Transverse colon (tissue), 4 donors: ENCODE results near the gene SPECC1. TPM values are rescaled to one million over a fixed set of nuclear protein-coding genes. Genes with fewer than 3 reads are reported as not detected.
"Not testable (repeated sequence)": the region's sequence is repeated elsewhere in the genome, so short reads cannot be mapped to it uniquely, and the experiment has no call there.

Source experiments
- DNase-seq: peaks from one replicate; pipeline ENCODE4 v3.0.0-alpha.2; 2019
- H3K27ac ChIP-seq, 4 donors: fragments of 200-600 bp; sonication (generic); 2 replicates each; pipeline ENCODE4 v1.5.1; 2016 to 2018; ENCODE audit warnings: inconsistent platforms in 4 of 4
- H3K27me3 ChIP-seq: fragments of 200-600 bp; sonication (generic); 2 replicates; pipeline ENCODE4 v1.5.1; 2017; ENCODE audit warnings: inconsistent platforms
- H3K36me3 ChIP-seq, 4 donors: fragments of 200-600 bp; sonication (generic); 2 replicates each; pipeline ENCODE4 v1.5.1; 2017 to 2019; ENCODE audit warnings: inconsistent platforms in 4 of 4
- H3K4me1 ChIP-seq, 4 donors: fragments of 200-600 bp; sonication (generic); 2 replicates each; pipeline ENCODE4 v1.5.1; 2017 to 2020; ENCODE audit warnings: inconsistent platforms in 4 of 4
- H3K4me3 ChIP-seq, 4 donors: fragments of 200-600 bp; sonication (generic); 1 replicate in 1 of 4; 2 replicates in 3 of 4; pipeline versions ENCODE4 v1.5.1 to v1.6.1; 2017 to 2019; ENCODE audit warnings: inconsistent platforms in 4 of 4
- H3K9me3 ChIP-seq, 2 donors: fragments of 200-600 bp; sonication (generic); 2 replicates each; pipeline ENCODE4 v1.5.1; 2017 to 2019; ENCODE audit warnings: inconsistent platforms in 2 of 2
- EP300 ChIP-seq: sonication (generic); formaldehyde crosslinking; IDR thresholded peaks from one replicate; pipeline ENCODE4 v1.6.1; 2017; ENCODE audit warnings: antibody characterized with exemption, low read depth
- POLR2A ChIP-seq: fragments of 450-650 bp; IDR thresholded peaks from one replicate; pipeline ENCODE4 v1.6.1; 2016; ENCODE audit warnings: antibody characterized with exemption, mild to moderate bottlenecking, moderate library complexity
- POLR2AphosphoS5 ChIP-seq, 3 donors: sonication (generic); formaldehyde crosslinking; IDR thresholded peaks; one replicate each; pipeline ENCODE4 v1.6.1; 2016; ENCODE audit warnings: antibody characterized with exemption in 3 of 3
- WGBS, 2 donors: methylation state at CpG; one replicate each; pipeline ENCODE4 v1.1.5; 2018; ENCODE audit warnings: low coverage in 1 of 2; 5-methylcytosine and 5-hydroxymethylcytosine counted together
- in situ Hi-C, 4 donors: fragments of 200-750 bp; cut with MboI; loops; one replicate each; pipeline versions ENCODE4 v1.15.0 to v1.15.1; 2017; ENCODE audit warnings: low sequenced_read_pairs in 3 of 4, low pct_ligation_motif_present in 1 of 4, low pct_unique_long_range_greater_than_20kb in 1 of 4
- intact Hi-C: fragments of 100-400 bp; cut with DNase I; formaldehyde crosslinking; loops from one replicate; pipeline ENCODE4 v1.15.1; 2023; ENCODE audit warnings: low total_unique reads
- total RNA-seq, 4 donors: library from RNA; depleted of rRNA; stranded (reverse); fragments of >200 nt; gene quantifications; one replicate each; pipeline ENCODE4 v1.1.0, GENCODE V29; 2016
- TF ChIP-seq, protein P1 (sequence below), 5 experiments: fragments of 200-600 bp in 3 of 5; fragments of 450-650 bp in 2 of 5; sonication (generic) in 3 of 5; IDR thresholded peaks; 1 replicate in 2 of 5; 2 replicates in 3 of 5; pipeline ENCODE4 v1.5.1; 2016 to 2017; ENCODE audit warnings: antibody characterized with exemption in 5 of 5, inconsistent platforms in 3 of 5, mild to moderate bottlenecking in 2 of 5, moderate library complexity in 1 of 5

Gene SPECC1
- total RNA-seq, 4 donors from 2014 or later, result 117 to 141 (median 125) TPM

DNA sequence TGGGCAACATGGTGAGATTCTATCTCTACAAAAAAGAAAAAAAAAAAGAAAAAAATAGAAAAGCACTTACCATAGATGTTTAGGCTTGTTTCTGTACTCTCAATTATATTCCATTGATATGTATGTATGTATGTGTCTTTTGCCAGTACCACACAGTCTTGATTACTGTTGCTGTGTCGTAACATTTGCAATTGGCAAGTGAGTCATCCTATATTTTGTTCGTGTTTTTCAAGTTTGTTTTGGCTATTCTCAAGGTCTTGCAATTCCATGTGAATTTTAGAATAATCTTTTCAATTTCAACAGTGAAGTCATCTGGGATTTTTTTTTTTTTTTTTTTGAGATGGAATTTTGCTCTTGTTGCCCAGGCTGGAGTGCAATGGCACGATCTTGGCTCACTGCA is 19.3 kb downstream of the SPECC1 start:
- 62 to 76% methylated on average over 2 to 3 of the region's 3 CpGs for whole genome bisulfite sequencing, 2 donors
- no peak for TF ChIP-seq POLR2A
- Histone ChIP-seq H3K9me3 (no peaks in the 10 kb centered on the region), H3K4me3 (no peak overlapping the region), H3K36me3 (no peaks in the 10 kb centered on the region), H3K4me1 (no peaks in the 10 kb centered on the region), H3K27ac (no peak overlapping the region), H3K27me3 (peaks cover 6% of the 10 kb centered on the region)
- DNase-seq, result no peak
- intact Hi-C loops, result no loop called here
- in situ Hi-C loops, result no loop called here

DNA sequence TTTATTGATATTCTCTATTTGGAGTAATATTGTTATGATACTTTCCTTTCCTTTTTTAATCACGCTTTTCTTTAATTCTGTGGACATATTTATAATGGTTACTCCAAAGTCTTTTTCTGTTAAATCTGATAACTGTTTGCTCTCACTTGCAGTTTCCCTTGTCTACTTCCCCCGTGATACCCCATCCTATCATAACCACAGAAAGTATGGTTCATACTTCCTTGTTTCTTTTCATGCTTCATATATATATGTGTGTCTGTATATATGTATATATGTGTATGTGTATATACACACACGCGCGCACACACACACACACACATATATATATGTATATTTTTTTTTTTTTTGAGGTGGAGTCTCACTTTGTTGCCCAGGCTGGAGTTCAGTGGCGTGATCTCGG is 23.5 kb downstream of the SPECC1 start:
- Histone ChIP-seq H3K27me3 (peaks cover 2% of the 10 kb centered on the region), H3K4me1 (no peaks in the 10 kb centered on the region), H3K36me3 (no peaks in the 10 kb centered on the region), H3K4me3 (no peak overlapping the region), H3K9me3 (no peaks in the 10 kb centered on the region), H3K27ac (no peak overlapping the region)
- TF ChIP-seq POLR2A, result no peak
- no peak for TF ChIP-seq POLR2AphosphoS5 (IDR thresholded peaks at IDR 0.05)
- no peak for TF ChIP-seq EP300
- TF ChIP-seq, protein P1, sequence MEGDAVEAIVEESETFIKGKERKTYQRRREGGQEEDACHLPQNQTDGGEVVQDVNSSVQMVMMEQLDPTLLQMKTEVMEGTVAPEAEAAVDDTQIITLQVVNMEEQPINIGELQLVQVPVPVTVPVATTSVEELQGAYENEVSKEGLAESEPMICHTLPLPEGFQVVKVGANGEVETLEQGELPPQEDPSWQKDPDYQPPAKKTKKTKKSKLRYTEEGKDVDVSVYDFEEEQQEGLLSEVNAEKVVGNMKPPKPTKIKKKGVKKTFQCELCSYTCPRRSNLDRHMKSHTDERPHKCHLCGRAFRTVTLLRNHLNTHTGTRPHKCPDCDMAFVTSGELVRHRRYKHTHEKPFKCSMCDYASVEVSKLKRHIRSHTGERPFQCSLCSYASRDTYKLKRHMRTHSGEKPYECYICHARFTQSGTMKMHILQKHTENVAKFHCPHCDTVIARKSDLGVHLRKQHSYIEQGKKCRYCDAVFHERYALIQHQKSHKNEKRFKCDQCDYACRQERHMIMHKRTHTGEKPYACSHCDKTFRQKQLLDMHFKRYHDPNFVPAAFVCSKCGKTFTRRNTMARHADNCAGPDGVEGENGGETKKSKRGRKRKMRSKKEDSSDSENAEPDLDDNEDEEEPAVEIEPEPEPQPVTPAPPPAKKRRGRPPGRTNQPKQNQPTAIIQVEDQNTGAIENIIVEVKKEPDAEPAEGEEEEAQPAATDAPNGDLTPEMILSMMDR (IDR thresholded peaks at IDR 0.05), result no peak
- in situ Hi-C loops (no loop called here), intact Hi-C loops (no loop called here)
- WGBS, 2 donors, result 80 to 86% methylated on average over 2 to 7 of the region's 7 CpGs
- no peak for DNase-seq

- intact Hi-C loops (no loop called here), in situ Hi-C loops (no loop called here)
- Histone ChIP-seq H3K9me3 (no peaks in the 10 kb centered on the region), H3K36me3 (no peaks in the 10 kb centered on the region), H3K4me3 (no peak overlapping the region), H3K27ac (no peak overlapping the region), H3K27me3 (peaks cover 2% of the 10 kb centered on the region), H3K4me1 (no peaks in the 10 kb centered on the region)
- 80 to 86% methylated on average over 1 to 3 of the region's 3 CpGs for WGBS, 2 donors
- DNase-seq, result no peak
- TF ChIP-seq EP300 (no peak), POLR2AphosphoS5 (IDR thresholded peaks at IDR 0.05) (no peak), POLR2A (no peak)
- TF ChIP-seq, protein P1 (IDR thresholded peaks at IDR 0.05), result no peak
Observed at GRCh38 chr17:20033415-20033814, 24.3 kb downstream of the SPECC1 start.

- no peaks in the 10 kb centered on the region for H3K4me1 ChIP-seq
- TF ChIP-seq, protein P1 (IDR thresholded peaks at IDR 0.05), result no peak
- no peak for DNase-seq
- H3K4me3 ChIP-seq, result no peak overlapping the region
- intact Hi-C loops (no loop called here), in situ Hi-C loops (no loop called here)
- H3K9me3 ChIP-seq, result no peaks in the 10 kb centered on the region
- no peak overlapping the region for H3K27ac ChIP-seq
- no peaks in the 10 kb centered on the region for H3K36me3 ChIP-seq
- peaks cover 5% of the 10 kb centered on the region for H3K27me3 ChIP-seq
- WGBS, 2 donors, result 96 to 97% methylated on average over 3 of the region's 3 CpGs
Observed at GRCh38 chr17:20035501-20035900, 26.3 kb downstream of the SPECC1 start.

DNA sequence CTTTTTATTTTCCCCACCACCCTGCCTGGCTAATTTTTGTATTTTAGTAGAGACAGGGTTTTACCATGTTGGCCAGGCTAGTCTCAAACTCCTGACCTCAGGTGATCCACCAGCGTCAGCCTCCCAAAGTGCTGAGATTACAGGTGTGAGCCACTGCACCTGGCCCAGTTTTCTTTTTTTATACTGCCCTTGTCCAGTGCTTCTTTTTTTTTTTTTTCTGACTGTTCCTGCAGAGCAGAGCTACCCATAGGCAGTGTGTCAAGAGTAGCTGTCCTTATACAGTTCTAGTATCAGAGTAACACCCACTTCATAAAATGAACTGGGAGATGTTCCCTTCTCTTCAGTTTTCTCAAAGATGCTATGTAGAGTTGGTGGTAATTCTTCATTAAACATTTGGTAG is 28.1 kb downstream of the SPECC1 start:
- 33 to 43% methylated on average over 1 of the region's 1 CpG for WGBS, 2 donors
- intact Hi-C loops, H3K4me3 ChIP-seq: not testable (repeated sequence)

More for the DNA sequence above, 28.1 kb downstream of the SPECC1 start:
- H3K27ac ChIP-seq, in situ Hi-C loops, H3K27me3 ChIP-seq, H3K9me3 ChIP-seq, DNase-seq, H3K36me3 ChIP-seq, H3K4me1 ChIP-seq: not testable (repeated sequence)
